ENCODE measurements around the gene APBA2.

Gene APBA2

GRCh38 chr15:28896951-28897350 lies 11.2 kb downstream of the APBA2 start:
- no peak for DNase-seq (ENCODE audit: low read depth)
- no peak for TF ChIP-seq CTCF (IDR thresholded peaks at IDR 0.05; ENCODE audit: control insufficient read depth, extremely low read depth, insufficient read depth)
- no peak overlapping the region for H3K4me3 ChIP-seq (ENCODE audit: low read depth, low read length)

- DNase-seq (ENCODE audit: low read depth): no peak
- TF ChIP-seq CTCF (IDR thresholded peaks at IDR 0.05; ENCODE audit: control insufficient read depth, extremely low read depth, insufficient read depth): no peak
- H3K4me3 ChIP-seq (ENCODE audit: low read depth, low read length): no peak overlapping the region
Measured at GRCh38 chr15:28897861-28898585, 12.2 kb downstream of the APBA2 start.

- no peak overlapping the region for H3K4me3 ChIP-seq (ENCODE audit: low read depth, low read length)
- no peak for TF ChIP-seq CTCF (IDR thresholded peaks at IDR 0.05; ENCODE audit: control insufficient read depth, extremely low read depth, insufficient read depth)
Measured at GRCh38 chr15:28899061-28899738, 13.4 kb downstream of the APBA2 start.

GRCh38 chr15:28900041-28900891 lies 14.5 kb downstream of the APBA2 start:
- DNase-seq (ENCODE audit: low read depth): no peak
- no peak for TF ChIP-seq CTCF (IDR thresholded peaks at IDR 0.05; ENCODE audit: control insufficient read depth, extremely low read depth, insufficient read depth)
- H3K4me3 ChIP-seq (ENCODE audit: low read depth, low read length): no peak overlapping the region

More at GRCh38 chr15:28899061-28899738, 13.4 kb downstream of the APBA2 start:
- no peak for DNase-seq (ENCODE audit: low read depth)

- TF ChIP-seq CTCF (IDR thresholded peaks at IDR 0.05; ENCODE audit: control insufficient read depth, extremely low read depth, insufficient read depth): no peak
- DNase-seq (ENCODE audit: low read depth): no peak
- no peak overlapping the region for H3K4me3 ChIP-seq (ENCODE audit: low read depth, low read length)
Measured at GRCh38 chr15:28900892-28901586, 15.3 kb downstream of the APBA2 start.

GRCh38 chr15:28901587-28901980 lies 15.8 kb downstream of the APBA2 start:
- DNase-seq (ENCODE audit: low read depth): no peak
- no peak overlapping the region for H3K4me3 ChIP-seq (ENCODE audit: low read depth, low read length)
- no peak for TF ChIP-seq CTCF (IDR thresholded peaks at IDR 0.05; ENCODE audit: control insufficient read depth, extremely low read depth, insufficient read depth)
